Erythroblast (primary cell): ENCODE measurements around the gene USP40.

ENCODE experiments used
- GATA1 ChIP-seq: IDR thresholded peaks from 2 replicates; pipeline ENCODE4 v1.6.1; 2011; ENCODE audit warnings: low read depth, mild to moderate bottlenecking, control low read depth, low read length, moderate library complexity
- POLR2A ChIP-seq: IDR thresholded peaks from 2 replicates; pipeline ENCODE4 v1.6.1; 2011; ENCODE audit warnings: mild to moderate bottlenecking, low read length

DNA sequence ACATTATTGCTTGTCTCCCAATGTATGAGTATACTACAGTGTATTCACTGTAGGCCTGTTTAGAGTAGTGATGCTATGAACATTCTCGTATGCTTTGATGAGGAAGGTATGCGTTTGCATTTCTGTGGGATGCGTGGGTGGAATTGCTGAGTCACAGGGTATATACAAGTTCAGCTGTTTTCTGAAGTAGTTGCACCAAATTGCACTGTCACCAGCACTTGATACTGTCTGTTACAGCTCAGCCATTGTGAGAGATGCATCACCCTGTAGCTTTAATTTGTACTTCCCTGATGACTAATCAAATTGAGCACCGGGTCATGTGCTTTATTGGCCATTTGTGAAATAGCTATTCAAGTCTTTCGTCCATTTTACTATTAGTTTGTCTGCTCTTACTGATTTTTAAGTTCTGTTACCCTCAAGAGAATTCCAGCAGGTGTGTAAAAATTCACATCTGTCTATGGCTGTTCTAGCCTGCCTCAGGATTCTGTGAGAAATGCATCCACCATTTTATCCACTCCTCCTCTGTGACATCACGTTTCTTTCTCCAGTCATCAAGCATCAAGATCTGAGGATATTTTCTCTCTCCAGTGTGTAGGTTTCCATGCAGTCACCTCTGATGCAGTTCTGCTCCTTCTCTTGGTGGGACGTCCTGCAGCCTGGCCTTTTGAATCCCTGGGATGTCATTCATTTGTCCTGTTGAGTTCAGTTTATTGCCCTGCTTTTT lies 139.8 kb downstream of the USP40 start:
- TF ChIP-seq POLR2A (no peak), GATA1 (no peak)
